SK-N-SH (cell line): ENCODE measurements around the gene PRDM7.
"Not testable (repeated sequence)": the region's sequence is repeated elsewhere in the genome, so short reads cannot be mapped to it uniquely, and the experiment has no call there.

Experiments used
- CHD2 ChIP-seq: fragments of 150-350 bp; IDR thresholded peaks from 2 replicates; pipeline ENCODE4 v1.6.1; 2018; ENCODE audit warnings: low read length; ENCODE audit not compliant: partially characterized antibody
- EP300 ChIP-seq, 2 experiments: IDR thresholded peaks; 2 replicates each; pipeline versions ENCODE4 v1.4.0 to v1.6.1; 2012; ENCODE audit warnings: borderline replicate concordance in 1 of 2, low read depth in 1 of 2, low read length in 1 of 2
- EZH2phosphoT487 ChIP-seq: fragments of 200-600 bp; sonication (generic); IDR thresholded peaks from 2 replicates; pipeline ENCODE4 v1.6.1; 2017; ENCODE audit warnings: low read depth, mixed run types, mild to moderate bottlenecking, antibody characterized with exemption, moderate library complexity, borderline replicate concordance
- FOXJ3 ChIP-seq: sonication (generic); formaldehyde crosslinking; IDR thresholded peaks from 2 replicates; pipeline ENCODE4 v1.5.1; 2020; ENCODE audit warnings: mild to moderate bottlenecking, missing genetic modification reagents
- FOXM1 ChIP-seq: IDR thresholded peaks from 2 replicates; pipeline ENCODE4 v1.4.0; 2012; ENCODE audit warnings: low read depth, mild to moderate bottlenecking
- MAX ChIP-seq: IDR thresholded peaks from 2 replicates; pipeline ENCODE4 v1.4.0; 2012; ENCODE audit warnings: low read depth
- MXI1 ChIP-seq: IDR thresholded peaks from 2 replicates; pipeline ENCODE4 v1.6.1; 2012; ENCODE audit warnings: mild to moderate bottlenecking, low read depth, low read length, improper control_type of control experiment
- POLR2AphosphoS5 ChIP-seq: IDR thresholded peaks from 2 replicates; pipeline ENCODE4 v1.6.1; 2012; ENCODE audit warnings: low read depth, low read length
- RAD21 ChIP-seq: IDR thresholded peaks from 2 replicates; pipeline ENCODE4 v1.6.1; 2012; ENCODE audit warnings: mild to moderate bottlenecking, low read length
- REST ChIP-seq: IDR thresholded peaks from 2 replicates; pipeline ENCODE4 v1.6.1; 2012; ENCODE audit warnings: mild to moderate bottlenecking, low read depth, low read length, moderate library complexity
- RFX5 ChIP-seq: IDR thresholded peaks from 2 replicates; pipeline ENCODE4 v1.6.1; 2012; ENCODE audit warnings: mild to moderate bottlenecking, improper control_type of control experiment, low read length
- SMC3 ChIP-seq: IDR thresholded peaks from 2 replicates; pipeline ENCODE4 v1.6.1; 2012; ENCODE audit warnings: low read depth, low read length, improper control_type of control experiment
- USF2 ChIP-seq: fragments of 150-350 bp; IDR thresholded peaks from 2 replicates; pipeline ENCODE4 v1.6.1; 2017; ENCODE audit warnings: antibody characterized with exemption, low read length, low read depth, borderline replicate concordance
- TF ChIP-seq, protein P1 (sequence below): fragments of 200-600 bp; sonication (generic); IDR thresholded peaks from 2 replicates; pipeline ENCODE4 v1.6.1; 2017; ENCODE audit warnings: antibody characterized with exemption, mild to moderate bottlenecking, moderate library complexity

- not testable (repeated sequence) for TF ChIP-seq FOXM1; RAD21; EZH2phosphoT487; CHD2; POLR2AphosphoS5; MXI1; USF2; SMC3; REST; FOXJ3 (CRISPR knock-in tag); EP300 (IDR thresholded peaks at IDR 0.05; ENCODE audit: borderline replicate concordance in 1 of 2, low read depth in 1 of 2, low read length in 1 of 2); MAX; RFX5
- TF ChIP-seq, protein P1, sequence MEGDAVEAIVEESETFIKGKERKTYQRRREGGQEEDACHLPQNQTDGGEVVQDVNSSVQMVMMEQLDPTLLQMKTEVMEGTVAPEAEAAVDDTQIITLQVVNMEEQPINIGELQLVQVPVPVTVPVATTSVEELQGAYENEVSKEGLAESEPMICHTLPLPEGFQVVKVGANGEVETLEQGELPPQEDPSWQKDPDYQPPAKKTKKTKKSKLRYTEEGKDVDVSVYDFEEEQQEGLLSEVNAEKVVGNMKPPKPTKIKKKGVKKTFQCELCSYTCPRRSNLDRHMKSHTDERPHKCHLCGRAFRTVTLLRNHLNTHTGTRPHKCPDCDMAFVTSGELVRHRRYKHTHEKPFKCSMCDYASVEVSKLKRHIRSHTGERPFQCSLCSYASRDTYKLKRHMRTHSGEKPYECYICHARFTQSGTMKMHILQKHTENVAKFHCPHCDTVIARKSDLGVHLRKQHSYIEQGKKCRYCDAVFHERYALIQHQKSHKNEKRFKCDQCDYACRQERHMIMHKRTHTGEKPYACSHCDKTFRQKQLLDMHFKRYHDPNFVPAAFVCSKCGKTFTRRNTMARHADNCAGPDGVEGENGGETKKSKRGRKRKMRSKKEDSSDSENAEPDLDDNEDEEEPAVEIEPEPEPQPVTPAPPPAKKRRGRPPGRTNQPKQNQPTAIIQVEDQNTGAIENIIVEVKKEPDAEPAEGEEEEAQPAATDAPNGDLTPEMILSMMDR, result not testable (repeated sequence)
Observed at GRCh38 chr16:90107060-90107459, 29.9 kb upstream of the PRDM7 start.
